Epithelial cell of esophagus (primary cell): Measurements from ENCODE around the gene LGALS4.
A peak's percentile ranks its signal among the peaks of the same experiment; 100 is the strongest.
"Not testable (repeated sequence)": the region's sequence is repeated elsewhere in the genome, so short reads cannot be mapped to it uniquely, and the experiment has no call there.

Source experiments
- DNase-seq: peaks from one replicate; pipeline ENCODE4 v3.0.0; 2010; ENCODE audit warnings: low read depth
- H3K4me3 ChIP-seq: 2 replicates; pipeline ENCODE4 v1.5.1; 2011; ENCODE audit warnings: mild to moderate bottlenecking, low read length, control low read depth
- TF ChIP-seq, protein P1 (sequence below): IDR thresholded peaks from 2 replicates; pipeline ENCODE4 v1.5.1; 2011; ENCODE audit warnings: low read depth, mild to moderate bottlenecking, low read length, control low read depth, inconsistent platforms; ENCODE audit not compliant: insufficient read depth; ENCODE audit errors: missing control alignments

LGALS4 gene

DNA sequence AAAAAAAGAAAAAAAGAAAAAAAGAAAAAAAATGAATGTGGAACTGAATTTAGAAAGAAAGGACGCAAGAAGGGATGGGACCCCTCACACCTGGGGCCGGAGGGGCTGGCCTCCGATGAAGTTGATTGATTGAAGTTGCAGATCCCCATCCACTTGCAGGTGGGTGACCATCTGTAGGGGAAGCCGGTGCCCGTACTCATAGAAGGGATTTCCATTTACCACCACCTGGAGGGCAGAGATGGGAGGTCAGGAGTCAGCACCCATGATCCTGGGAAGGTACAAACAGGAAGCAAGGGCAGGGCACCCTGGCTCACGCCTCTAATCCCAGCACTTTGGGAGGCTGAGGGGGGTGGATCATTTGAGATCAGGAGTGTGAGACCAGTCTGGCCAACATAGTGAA, 6.4 kb downstream of the LGALS4 start:
- TF ChIP-seq, protein P1, sequence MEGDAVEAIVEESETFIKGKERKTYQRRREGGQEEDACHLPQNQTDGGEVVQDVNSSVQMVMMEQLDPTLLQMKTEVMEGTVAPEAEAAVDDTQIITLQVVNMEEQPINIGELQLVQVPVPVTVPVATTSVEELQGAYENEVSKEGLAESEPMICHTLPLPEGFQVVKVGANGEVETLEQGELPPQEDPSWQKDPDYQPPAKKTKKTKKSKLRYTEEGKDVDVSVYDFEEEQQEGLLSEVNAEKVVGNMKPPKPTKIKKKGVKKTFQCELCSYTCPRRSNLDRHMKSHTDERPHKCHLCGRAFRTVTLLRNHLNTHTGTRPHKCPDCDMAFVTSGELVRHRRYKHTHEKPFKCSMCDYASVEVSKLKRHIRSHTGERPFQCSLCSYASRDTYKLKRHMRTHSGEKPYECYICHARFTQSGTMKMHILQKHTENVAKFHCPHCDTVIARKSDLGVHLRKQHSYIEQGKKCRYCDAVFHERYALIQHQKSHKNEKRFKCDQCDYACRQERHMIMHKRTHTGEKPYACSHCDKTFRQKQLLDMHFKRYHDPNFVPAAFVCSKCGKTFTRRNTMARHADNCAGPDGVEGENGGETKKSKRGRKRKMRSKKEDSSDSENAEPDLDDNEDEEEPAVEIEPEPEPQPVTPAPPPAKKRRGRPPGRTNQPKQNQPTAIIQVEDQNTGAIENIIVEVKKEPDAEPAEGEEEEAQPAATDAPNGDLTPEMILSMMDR, result no peak
- DNase-seq, result no peak
- H3K4me3 ChIP-seq, result no peak overlapping the region

DNA sequence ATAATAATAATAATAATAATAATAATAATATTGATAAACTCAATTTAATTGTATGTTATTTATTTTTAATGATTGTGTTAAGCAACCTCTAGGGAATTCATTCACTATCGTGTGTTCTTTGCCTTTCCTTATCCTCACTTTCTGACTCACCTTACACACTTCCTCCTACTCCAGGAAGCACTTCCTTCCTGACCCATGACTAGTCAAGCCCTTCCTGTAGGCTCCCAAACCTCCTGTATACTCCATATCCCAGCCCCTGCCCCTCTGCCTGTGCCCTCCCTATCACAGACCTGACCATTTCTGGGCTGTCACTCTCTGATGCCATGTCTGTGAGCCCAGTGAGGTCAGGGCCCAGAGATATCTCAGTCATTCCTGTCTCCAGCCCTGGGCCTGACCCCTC, 7.6 kb downstream of the LGALS4 start:
- peak; percentile 55 for DNase-seq
- TF ChIP-seq, protein P1, result no peak
- H3K4me3 ChIP-seq, result no peak overlapping the region

DNA sequence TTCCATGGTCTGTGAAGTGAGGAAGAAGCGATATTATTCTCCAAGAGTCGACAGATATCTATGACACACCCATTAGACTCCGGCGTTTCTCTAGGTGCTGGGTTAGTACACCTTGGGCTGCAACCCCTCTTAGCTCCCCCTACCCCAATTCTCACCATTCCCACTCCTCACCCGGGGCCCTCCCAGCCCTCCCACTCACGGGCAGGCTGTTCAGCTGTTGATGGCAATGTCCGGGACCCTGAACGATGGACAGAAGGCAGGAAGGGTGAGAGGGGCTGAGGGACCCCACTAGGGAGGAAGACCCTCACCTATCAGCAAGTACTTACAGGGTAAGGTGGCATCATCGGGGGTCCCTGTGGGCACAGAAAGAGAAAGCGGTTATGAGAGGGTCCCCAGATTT, 9.2 kb downstream of the LGALS4 start:
- no peak overlapping the region for H3K4me3 ChIP-seq
- TF ChIP-seq, protein P1, result no peak

DNA sequence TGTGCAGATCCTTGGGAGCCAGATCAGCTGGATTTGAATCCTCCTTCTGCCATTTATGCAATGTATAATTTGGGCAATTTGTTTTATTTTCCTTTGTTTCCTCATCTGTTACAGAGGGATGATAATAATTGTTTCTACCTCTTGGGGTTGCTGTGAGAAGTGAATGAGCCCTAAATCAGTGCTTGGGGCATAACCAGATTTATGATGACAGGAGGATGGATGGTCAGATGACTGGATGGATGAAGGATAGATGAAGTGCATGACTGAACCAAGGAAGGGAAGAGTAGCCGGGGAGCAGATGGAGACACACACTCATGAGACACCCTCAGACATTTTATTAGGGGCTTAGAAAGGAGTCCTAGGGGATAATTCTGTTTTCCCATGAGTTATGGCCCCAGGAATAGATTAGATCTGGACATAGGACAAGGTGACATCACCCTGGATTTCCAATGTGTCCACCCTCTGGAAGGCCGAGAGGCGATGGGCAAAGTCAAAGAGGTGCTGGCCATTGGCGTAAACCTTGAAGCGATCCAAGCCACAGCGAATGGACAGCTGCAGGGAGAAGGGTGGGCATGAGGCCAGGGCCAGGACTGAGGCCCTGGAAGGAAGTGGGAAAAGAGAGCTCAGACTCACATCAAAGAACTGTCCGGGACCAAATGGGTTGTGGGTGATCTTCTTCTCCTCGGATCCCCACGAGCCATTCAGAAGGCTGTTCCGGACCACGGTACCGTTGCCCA, 11.2 kb downstream of the LGALS4 start:
- TF ChIP-seq, protein P1, result no peak
- no peak for DNase-seq
- no peak overlapping the region for H3K4me3 ChIP-seq

More for the DNA sequence above, 9.2 kb downstream of the LGALS4 start:
- DNase-seq, result no peak

DNA sequence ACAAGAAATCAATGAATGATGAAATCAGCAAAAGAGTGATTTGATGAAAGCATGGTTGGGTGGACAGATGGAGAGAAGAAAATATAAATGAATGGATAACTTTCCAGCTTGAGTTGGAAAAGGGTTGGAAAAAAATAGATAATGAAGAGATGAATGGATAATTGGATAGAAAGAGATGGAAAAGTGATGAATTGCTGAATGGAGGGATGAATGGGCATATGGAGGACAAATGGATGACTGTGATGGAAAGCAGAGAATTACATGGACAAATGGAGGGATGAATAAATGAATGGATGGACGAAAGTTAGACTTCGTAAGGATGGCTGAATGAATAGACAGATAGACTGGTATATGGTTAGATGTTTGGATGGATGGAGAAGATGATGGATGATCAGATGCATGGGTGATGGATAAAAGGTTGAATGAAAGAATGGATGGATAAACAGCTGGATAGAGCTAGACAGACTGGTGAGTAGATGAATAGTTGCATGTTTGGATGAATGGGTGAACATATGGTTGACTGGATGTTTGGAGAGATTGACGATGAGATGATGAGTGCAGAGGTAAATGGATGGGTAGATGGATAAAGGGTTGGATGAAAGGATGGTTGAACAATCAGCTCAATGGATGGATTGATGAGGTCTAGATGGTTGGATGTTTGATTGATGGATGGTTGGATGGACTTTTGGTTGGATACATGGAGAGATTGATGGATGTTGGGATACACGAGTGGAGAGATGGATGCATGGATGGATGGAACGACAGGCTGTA, 12.0 kb downstream of the LGALS4 start:
- H3K4me3 ChIP-seq, result no peak overlapping the region
- TF ChIP-seq, protein P1, result no peak
- no peak for DNase-seq

DNA sequence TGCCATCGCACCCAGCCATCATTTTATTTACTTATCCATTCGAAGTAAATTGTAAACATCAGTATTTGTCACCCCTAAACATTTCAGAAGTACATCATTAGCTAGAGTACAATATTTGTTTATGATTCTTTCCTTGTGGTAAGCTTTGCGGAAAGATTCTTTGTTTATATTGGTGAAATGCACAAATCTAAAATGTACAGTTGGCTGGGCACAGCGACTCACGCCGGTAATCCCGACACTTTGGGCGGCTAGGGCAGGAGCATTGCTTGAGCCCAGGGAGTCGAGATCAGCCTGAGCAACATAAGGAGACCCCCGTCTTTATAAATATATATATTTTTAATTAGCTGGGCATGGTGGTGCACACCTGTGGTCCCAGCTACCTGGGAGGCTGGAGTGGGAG, 13.6 kb downstream of the LGALS4 start:
- TF ChIP-seq, protein P1, result no peak
- H3K4me3 ChIP-seq, result no peak overlapping the region
- DNase-seq, result no peak

DNA sequence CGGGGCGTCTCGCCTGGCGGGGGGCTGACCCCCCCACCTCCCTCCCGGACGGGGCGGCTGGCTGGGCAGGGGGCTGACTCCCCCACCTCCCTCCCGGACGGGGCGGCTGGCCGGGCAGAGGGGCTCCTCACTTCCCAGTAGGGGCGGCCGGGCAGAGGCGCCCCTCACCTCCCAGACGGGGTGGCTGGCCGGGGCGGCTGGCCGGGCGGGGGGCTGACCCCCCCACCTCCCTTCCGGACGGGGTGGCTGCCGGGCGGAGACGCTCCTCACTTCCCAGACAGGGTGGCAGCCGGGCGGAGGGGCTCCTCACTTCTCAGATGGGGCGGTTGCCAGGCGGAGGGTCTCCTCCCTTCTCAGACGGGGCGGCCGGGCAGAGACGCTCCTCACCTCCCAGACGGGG, 15.0 kb downstream of the LGALS4 start:
- DNase-seq, H3K4me3 ChIP-seq: not testable (repeated sequence)
